GM12864 (cell line): ENCODE results near the gene ALPP.
"Not testable (repeated sequence)": the region's sequence is repeated elsewhere in the genome, so short reads cannot be mapped to it uniquely, and the experiment has no call there.

Source experiments
- DNase-seq: peaks from one replicate; pipeline ENCODE4 v3.0.0-alpha.2; 2011; ENCODE audit warnings: low read depth
- H3K4me3 ChIP-seq: 2 replicates; pipeline ENCODE4 v1.5.1; 2011; ENCODE audit warnings: mild to moderate bottlenecking, low read depth, low read length, control low read depth
- CTCF ChIP-seq: IDR thresholded peaks from 2 replicates; pipeline ENCODE4 v1.5.1; 2011; ENCODE audit warnings: low read depth, mild to moderate bottlenecking, moderate library complexity, low read length, control low read depth, inconsistent platforms; ENCODE audit errors: missing control alignments

The ALPP gene

GRCh38 chr2:232335206-232335858, 43.2 kb upstream of the ALPP start:
- TF ChIP-seq CTCF, result peak; percentile 60

GRCh38 chr2:232335859-232336215, 42.7 kb upstream of the ALPP start:
- H3K4me3 ChIP-seq, result no peak overlapping the region
- DNase-seq, result no peak
- no peak for TF ChIP-seq CTCF

More at GRCh38 chr2:232335206-232335858, 43.2 kb upstream of the ALPP start:
- H3K4me3 ChIP-seq, DNase-seq: not testable (repeated sequence)

- TF ChIP-seq CTCF, result no peak
- no peak overlapping the region for H3K4me3 ChIP-seq
- no peak for DNase-seq
These were observed 42.3 kb upstream of the ALPP start for GRCh38 chr2:232336241-232336736.

- no peak for TF ChIP-seq CTCF
- no peak for DNase-seq
- H3K4me3 ChIP-seq, result no peak overlapping the region
These were observed 41.4 kb upstream of the ALPP start for GRCh38 chr2:232336981-232337720.

- not testable (repeated sequence) for H3K4me3 ChIP-seq, DNase-seq
These were observed 40.3 kb upstream of the ALPP start for GRCh38 chr2:232338094-232338758.

- DNase-seq, result no peak
- TF ChIP-seq CTCF, result no peak
- no peak overlapping the region for H3K4me3 ChIP-seq
These were observed 39.8 kb upstream of the ALPP start for GRCh38 chr2:232338759-232339106.
